ENCODE data around the gene HERC2. TPM values are rescaled to one million over a fixed set of nuclear protein-coding genes. Genes with fewer than 3 reads are reported as not detected.

Gene HERC2
- total and polyA plus RNA-seq, 2 of the 13 experiments (the other 11 are each of a cell fraction or from before 2014, with no cell fraction given): 17.6 to 24.8 TPM

GRCh38 chr15:28271697-28272260 lies 50.2 kb downstream of the HERC2 start:
- no TSS peak for BruUV-seq (replicated peaks)
- Histone ChIP-seq H2AFZ (ENCODE audit: low read length) (no peak overlapping the region), H3K27me3 (ENCODE audit: control insufficient read depth in 1 of 2, insufficient read depth in 2 of 2, low read length in 2 of 2) (no peaks in the 10 kb centered on the region), H3K79me2 (ENCODE audit: insufficient read depth, low read length) (no peaks in the 10 kb centered on the region), H3K4me3 (replicated peaks in 1 of 3; ENCODE audit: insufficient read depth in 1 of 3, low read depth in 2 of 3, low read length in 3 of 3) (no peak overlapping the region), H3K9me3 (ENCODE audit: low read length) (no peaks in the 10 kb centered on the region), H3K4me1 (ENCODE audit: insufficient read depth, low read length) (no peaks in the 10 kb centered on the region), H3K9ac (ENCODE audit: insufficient read depth, low read depth, low read length) (no peak overlapping the region), H4K20me1 (ENCODE audit: insufficient read depth, low read length) (no peaks in the 10 kb centered on the region), H3K36me3 (replicated peaks in 1 of 2; ENCODE audit: control insufficient read depth in 1 of 2, insufficient read depth in 2 of 2, low read length in 2 of 2) (peaks cover 17 to 57% of the 10 kb centered on the region in 2 experiments), H3K4me2 (ENCODE audit: low read depth, low read length) (no peak overlapping the region), H3K27ac (ENCODE audit: extremely low read length, insufficient read depth, low read length) (no peak overlapping the region)
- FAIRE-seq: no peak
- ChIA-PET CTCF (ENCODE audit: low intra/inter-chr PET ratio, low total read pairs) (no interaction called here), POLR2A (no interaction called here)
- intact Hi-C loops (cut with micrococcal nuclease; ENCODE audit: unreplicated experiment) (no loop called here), in situ Hi-C loops (cut with HindIII; ENCODE audit: extremely low pct_ligation_motif_present, low pct_unique_long_range_greater_than_20kb) (no loop called here)
- ATAC-seq: no peak
- 96% methylated on average over 15 of the region's 15 CpGs for whole genome bisulfite sequencing (ENCODE audit: low lambda C conversion rate)
- no peak for DNase-seq (ENCODE audit: low spot score)
- TF ChIP-seq, protein P1, sequence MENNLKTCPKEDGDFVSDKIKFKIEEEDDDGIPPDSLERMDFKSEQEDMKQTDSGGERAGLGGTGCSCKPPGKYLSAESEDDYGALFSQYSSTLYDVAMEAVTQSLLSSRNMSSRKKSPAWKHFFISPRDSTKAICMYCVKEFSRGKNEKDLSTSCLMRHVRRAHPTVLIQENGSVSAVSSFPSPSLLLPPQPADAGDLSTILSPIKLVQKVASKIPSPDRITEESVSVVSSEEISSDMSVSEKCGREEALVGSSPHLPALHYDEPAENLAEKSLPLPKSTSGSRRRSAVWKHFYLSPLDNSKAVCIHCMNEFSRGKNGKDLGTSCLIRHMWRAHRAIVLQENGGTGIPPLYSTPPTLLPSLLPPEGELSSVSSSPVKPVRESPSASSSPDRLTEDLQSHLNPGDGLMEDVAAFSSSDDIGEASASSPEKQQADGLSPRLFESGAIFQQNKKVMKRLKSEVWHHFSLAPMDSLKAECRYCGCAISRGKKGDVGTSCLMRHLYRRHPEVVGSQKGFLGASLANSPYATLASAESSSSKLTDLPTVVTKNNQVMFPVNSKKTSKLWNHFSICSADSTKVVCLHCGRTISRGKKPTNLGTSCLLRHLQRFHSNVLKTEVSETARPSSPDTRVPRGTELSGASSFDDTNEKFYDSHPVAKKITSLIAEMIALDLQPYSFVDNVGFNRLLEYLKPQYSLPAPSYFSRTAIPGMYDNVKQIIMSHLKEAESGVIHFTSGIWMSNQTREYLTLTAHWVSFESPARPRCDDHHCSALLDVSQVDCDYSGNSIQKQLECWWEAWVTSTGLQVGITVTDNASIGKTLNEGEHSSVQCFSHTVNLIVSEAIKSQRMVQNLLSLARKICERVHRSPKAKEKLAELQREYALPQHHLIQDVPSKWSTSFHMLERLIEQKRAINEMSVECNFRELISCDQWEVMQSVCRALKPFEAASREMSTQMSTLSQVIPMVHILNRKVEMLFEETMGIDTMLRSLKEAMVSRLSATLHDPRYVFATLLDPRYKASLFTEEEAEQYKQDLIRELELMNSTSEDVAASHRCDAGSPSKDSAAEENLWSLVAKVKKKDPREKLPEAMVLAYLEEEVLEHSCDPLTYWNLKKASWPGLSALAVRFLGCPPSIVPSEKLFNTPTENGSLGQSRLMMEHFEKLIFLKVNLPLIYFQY (CRISPR knock-in tag; IDR thresholded peaks at IDR 0.05; ENCODE audit: borderline replicate concordance): no peak
- TF ChIP-seq SOX6 (IDR thresholded peaks at IDR 0.05) (no peak), SOX6 (CRISPR knock-in tag; IDR thresholded peaks at IDR 0.05) (no peak), ZNF292 (CRISPR knock-in tag; IDR thresholded peaks at IDR 0.05; ENCODE audit: borderline replicate concordance, low read depth) (no peak), ELF4 (CRISPR knock-in tag; IDR thresholded peaks at IDR 0.05; ENCODE audit: borderline replicate concordance) (no peak), ZNF777 (CRISPR knock-in tag; IDR thresholded peaks at IDR 0.05) (no peak), PITX1 (CRISPR knock-in tag; IDR thresholded peaks at IDR 0.05) (no peak), MIER2 (CRISPR knock-in tag; IDR thresholded peaks at IDR 0.05) (no peak), IRF2 (CRISPR knock-in tag; IDR thresholded peaks at IDR 0.05) (no peak), SP5 (CRISPR knock-in tag; IDR thresholded peaks at IDR 0.05; ENCODE audit: borderline replicate concordance, low read depth) (no peak), HCFC1 (IDR thresholded peaks at IDR 0.05; ENCODE audit: low read depth, low read length) (no peak), NR2F6 (IDR thresholded peaks at IDR 0.05) (no peak), NR2F6 (CRISPR knock-in tag; IDR thresholded peaks at IDR 0.05) (no peak), ZNF253 (CRISPR knock-in tag; IDR thresholded peaks at IDR 0.05; ENCODE audit: borderline replicate concordance) (no peak), SIX4 (CRISPR knock-in tag; IDR thresholded peaks at IDR 0.05) (no peak)
- TF ChIP-seq, protein P2, sequence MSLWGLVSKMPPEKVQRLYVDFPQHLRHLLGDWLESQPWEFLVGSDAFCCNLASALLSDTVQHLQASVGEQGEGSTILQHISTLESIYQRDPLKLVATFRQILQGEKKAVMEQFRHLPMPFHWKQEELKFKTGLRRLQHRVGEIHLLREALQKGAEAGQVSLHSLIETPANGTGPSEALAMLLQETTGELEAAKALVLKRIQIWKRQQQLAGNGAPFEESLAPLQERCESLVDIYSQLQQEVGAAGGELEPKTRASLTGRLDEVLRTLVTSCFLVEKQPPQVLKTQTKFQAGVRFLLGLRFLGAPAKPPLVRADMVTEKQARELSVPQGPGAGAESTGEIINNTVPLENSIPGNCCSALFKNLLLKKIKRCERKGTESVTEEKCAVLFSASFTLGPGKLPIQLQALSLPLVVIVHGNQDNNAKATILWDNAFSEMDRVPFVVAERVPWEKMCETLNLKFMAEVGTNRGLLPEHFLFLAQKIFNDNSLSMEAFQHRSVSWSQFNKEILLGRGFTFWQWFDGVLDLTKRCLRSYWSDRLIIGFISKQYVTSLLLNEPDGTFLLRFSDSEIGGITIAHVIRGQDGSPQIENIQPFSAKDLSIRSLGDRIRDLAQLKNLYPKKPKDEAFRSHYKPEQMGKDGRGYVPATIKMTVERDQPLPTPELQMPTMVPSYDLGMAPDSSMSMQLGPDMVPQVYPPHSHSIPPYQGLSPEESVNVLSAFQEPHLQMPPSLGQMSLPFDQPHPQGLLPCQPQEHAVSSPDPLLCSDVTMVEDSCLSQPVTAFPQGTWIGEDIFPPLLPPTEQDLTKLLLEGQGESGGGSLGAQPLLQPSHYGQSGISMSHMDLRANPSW (CRISPR knock-in tag; IDR thresholded peaks at IDR 0.05; ENCODE audit: borderline replicate concordance): no peak
- TF ChIP-seq, protein P3, sequence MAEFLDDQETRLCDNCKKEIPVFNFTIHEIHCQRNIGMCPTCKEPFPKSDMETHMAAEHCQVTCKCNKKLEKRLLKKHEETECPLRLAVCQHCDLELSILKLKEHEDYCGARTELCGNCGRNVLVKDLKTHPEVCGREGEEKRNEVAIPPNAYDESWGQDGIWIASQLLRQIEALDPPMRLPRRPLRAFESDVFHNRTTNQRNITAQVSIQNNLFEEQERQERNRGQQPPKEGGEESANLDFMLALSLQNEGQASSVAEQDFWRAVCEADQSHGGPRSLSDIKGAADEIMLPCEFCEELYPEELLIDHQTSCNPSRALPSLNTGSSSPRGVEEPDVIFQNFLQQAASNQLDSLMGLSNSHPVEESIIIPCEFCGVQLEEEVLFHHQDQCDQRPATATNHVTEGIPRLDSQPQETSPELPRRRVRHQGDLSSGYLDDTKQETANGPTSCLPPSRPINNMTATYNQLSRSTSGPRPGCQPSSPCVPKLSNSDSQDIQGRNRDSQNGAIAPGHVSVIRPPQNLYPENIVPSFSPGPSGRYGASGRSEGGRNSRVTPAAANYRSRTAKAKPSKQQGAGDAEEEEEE (CRISPR knock-in tag; IDR thresholded peaks at IDR 0.05; ENCODE audit: borderline replicate concordance): no peak

Measured in HepG2 (cell line).